HS-5 (cell line): Measurements from ENCODE around the gene MYBBP1A.

Experiments
- DNase-seq: peaks from one replicate; pipeline ENCODE4 v3.0.0-alpha.2; 2012; ENCODE audit warnings: low read depth

Gene MYBBP1A

DNA sequence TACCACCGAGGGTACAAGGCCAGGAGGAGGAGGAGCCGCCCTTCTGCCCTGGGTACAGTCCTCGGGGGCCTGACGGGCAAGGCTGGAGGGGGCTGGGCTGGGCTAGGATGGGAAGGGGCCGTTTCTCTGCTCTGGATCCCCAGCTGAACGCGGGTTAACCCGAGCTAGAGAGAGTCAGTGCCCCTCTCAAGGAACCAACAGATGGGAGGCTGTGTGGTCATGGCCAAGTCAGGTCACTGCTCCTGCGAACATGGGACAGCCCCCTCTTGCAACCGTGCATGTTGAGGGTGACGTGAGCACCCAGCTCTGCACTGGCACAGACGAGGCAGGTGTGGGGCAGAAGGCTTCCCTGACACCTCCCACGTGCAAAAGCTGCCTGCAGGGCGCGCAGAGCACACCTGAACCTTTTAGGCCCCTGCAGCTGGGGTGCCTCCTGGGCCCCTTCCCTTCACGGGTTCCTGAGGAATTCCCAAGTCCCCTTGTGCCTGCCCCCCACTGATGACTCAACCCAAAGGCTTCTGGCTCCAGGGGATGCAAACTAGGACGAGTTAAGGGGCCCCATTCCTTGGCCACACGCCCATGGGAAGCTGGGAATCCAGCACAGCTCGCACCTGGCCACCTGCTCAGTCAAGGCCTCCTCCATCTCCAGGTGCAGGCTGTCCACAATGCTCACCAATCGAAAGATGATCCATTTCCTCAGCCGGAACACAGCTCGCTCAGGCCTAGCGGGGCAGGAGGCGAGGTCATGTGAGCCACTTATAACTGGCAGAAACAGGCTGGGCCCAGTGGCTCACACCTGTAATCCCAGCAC lies 6.3 kb downstream of the MYBBP1A start:
- no peak for DNase-seq

DNA sequence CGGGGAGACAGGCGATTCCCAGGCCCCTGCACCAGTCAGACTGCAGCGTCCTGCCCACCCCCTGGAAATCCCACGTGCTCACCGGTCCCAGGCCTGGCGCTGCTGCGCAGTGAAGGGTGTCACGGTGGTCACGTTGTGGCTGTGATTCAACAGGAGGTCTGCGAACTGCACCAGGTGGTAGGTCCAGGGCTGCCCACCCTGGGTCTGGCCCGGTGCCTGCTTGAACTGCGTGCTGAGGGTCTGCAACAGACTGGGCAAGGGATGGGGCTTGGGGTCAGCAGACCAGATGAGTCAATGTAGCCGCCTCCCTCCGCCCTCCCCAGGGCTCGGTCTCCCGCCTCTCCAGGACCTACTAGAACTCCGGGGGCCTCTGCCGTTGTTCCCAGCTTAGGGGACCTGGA lies 7.1 kb downstream of the MYBBP1A start:
- DNase-seq, result no peak

- DNase-seq, result no peak
These were observed 7.9 kb downstream of the MYBBP1A start for GRCh38 chr17:4547118-4547906.

DNA sequence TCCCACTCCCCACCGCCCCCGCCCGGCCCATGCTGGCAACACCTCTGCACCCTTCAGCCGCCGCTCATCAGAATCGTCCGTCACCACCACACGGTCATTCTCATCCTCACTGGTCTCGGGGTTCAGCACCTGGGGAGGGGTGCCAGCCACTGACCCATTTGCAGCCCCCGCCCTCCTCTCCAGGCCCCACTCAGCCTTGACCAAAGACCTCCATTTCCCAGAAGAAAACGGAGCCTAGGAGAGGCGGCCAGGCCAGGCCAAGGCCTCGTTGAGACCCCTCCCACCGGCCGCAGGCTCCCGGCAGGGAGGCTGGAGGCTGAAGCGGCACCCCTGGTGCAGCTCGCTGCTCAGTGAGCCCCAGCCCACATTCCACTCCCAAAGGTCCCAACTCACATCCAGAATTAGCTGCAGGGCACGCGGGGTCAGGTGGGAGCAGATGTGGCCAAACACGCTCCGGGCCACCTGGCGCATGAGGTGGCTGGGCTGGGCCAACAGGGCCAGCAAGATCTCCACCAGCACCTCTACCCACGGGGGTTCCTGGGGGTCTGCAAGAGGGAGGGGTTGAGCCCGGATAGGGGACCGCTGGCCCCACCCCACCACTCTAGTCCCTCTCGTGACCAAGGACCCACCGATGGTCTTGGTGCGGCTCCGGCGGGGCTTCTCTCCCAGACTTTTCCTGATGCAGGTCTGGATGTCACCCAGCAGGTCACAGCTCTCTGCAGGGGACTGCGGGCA lies 9.8 kb downstream of the MYBBP1A start:
- no peak for DNase-seq

GRCh38 chr17:4544951-4545216 lies 10.3 kb downstream of the MYBBP1A start:
- DNase-seq, result no peak

- DNase-seq, result no peak
These were observed 10.8 kb downstream of the MYBBP1A start for GRCh38 chr17:4544135-4544950.

GRCh38 chr17:4543557-4544026 lies 11.6 kb downstream of the MYBBP1A start:
- DNase-seq, result no peak

- no peak for DNase-seq
These were observed 12.4 kb downstream of the MYBBP1A start for GRCh38 chr17:4542726-4543191.

DNA sequence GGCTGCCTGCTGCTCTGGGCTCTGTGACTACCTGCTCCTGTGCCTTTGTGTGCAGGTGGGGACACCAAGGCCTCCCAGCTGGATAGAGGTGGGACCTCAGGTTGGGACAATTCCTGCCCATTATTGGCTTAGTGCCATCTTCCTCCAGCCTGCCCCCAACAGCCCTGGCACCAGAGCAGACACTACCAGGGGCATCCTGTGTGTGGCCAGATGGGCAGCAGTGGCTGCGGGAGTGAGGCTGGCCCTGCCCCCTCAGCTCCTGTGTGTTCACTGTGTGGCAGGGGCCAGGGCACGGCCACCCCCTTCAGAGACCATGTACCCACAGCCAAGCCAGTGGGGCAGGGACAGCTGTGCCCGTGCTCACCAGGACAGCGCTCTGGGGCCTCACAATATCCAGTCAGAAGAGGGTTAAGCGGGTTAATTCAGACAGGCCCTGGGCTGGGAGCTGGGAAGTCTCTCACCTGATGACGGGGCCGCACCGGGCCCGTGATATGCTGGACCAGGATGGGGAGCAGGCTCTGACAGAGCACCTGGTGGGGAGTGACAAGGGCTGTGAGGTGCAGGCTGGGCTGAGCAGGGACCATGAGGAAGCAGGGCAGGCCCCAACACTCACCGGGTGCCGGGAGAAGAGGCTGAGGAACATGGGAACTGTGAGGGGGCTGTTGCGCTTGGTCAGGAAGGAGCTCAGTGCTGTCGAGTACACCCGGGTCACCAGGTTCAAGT lies 13.0 kb downstream of the MYBBP1A start:
- no peak for DNase-seq

DNA sequence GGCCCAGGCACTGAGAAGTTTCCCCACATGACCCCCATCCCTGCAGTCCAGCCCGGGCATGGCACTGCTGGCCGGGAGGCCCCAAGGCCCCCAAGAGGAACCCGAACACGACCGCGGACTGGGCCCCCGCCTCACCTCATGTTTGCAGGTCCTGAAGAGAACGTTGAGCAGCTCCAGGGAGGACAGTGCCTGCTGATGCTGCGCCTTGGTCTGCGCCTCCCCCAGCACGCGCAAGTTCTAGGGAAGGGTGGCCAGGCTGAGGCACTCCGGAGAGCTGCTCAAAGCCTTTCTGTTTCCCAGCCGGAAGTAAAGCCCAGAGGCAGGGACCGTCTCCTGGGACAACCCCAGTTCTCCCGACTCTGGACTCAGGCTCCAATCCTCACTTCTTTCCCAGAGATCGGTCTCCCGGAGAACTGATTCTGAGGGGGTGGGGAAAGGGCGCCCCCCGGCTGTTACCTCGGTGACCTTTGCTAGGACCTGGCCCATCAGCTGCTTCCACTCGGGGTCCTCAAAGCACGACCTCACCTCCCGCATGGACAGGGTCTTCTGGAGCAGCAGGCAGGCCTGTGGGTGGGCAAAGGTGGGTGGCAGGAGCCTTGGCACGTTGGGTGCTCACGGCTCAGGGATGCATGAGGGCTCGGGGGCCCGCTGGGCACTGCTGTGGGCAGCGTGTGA lies 13.7 kb downstream of the MYBBP1A start:
- DNase-seq, result no peak

DNA sequence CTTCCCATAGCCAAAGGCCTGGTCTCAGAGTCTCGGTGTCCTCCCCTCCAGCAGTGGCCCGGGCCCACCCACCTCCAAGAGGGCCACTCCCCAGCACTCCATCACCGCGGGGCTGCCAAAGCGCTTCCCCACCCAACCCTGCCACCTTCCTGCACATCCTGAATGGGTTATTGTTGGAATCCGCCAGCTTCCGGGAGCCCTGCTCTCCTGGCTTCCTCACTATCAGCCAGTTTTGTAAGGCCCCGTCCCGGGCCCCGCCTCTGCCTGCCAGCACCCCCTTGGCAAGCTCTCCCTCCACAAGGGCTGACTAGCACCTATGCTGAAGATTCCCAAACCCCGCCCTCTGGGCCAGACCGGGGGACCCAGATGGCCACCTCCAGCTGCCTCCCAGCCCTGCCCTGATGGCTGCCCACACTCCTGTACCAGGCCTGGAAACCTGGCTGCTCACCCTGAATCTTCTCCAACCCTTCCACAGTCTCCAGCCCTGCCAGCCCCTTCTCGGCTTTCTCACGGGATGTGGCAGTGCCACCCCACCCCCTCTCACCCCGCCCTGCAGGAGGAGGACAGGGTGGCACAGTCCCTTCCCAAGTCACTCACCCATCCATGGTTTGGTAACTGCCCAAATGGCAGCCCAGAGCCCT lies 14.4 kb downstream of the MYBBP1A start:
- no peak for DNase-seq

DNA sequence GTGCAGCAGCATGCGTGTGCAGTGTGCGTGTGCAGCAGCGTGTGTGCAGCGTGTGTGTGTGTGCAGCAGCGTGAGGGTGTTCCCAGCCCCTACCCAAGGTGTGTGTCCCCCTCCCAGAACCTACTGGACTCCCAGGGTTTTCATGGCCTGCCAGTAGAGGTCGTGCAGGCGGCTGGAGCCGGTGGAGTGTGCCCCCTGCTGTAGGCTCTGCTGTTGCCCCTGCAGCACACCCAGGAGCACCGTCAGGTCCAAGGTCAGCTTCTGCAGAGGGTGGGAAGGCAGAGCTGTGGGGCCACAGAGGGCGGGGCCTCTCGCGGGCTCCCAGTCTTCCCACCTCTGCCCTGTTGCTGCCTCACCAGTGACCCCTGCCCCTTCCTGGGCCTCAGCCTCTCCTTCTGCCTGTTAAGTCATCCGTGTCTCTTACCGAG lies 14.9 kb downstream of the MYBBP1A start:
- no peak for DNase-seq

DNA sequence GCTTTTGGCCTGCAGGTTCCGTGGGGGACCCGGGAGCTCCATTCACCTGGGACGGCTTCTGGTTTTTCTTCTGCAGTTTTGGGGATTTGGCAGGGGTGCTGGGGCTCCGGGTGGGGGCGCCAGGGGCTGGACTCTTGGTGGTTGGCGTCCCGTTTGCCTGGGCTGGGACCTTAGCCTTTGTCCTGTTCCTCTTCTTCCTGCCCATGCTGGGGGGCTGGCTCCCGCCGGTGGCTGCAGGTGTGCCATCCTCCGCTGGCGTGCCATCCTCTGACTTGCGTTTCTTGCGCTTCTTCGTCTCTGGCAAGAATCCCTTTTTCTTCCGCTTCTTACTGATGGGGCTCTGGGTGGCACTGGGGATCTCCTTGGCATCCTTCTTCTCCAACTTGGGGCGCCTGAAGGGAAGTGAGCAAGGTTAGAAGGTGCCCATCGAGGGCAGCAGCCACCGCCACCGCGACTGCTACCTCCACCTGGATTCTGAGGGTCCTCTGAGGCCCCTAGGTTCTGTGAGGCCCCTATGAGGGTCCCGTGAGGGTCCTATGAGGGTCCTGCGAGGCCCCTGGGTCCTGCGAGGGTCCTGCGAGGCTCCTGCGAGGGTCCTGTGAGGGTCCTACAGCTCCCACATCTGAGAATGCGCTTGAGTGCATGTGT lies 15.5 kb downstream of the MYBBP1A start:
- DNase-seq, result no peak

GRCh38 chr17:4539025-4539424 lies 16.2 kb downstream of the MYBBP1A start:
- DNase-seq, result no peak

DNA sequence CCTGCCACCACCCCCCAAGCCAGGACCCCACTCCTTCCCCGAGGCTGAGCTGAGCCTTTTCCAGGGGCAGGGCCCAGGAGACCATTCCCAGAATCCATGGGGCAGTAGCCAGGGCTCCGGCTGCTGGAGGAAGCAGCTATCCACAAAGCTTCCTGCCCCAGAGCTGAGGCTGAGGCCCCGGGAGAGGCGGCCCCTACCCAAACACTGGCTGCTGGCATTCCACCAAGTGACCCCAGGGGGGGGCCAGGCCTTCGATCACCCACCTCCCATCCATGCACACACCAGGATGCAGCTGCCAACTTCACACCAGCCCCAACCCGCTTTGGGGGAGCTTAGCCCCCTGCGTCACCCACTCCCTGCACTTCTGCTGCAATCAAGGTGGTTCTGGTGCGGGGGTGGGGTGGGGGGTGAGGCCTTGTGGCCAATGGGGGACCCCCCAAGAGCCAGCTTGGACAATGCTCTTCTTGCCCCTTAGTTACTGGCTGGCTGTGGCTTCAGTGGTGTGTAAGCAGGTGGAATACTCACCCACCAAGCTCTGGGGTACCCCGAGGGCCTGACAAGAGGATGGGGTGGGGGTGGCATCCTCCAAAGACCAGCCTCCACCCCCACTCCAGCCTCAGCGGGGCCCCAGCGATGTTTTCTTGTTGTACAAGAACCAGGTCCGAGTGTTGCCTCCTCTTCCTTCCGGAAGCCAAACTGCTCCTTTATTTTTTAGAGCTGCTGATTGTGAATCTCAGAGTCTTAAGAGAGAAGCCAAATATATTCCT lies 16.8 kb downstream of the MYBBP1A start:
- DNase-seq, result no peak

DNA sequence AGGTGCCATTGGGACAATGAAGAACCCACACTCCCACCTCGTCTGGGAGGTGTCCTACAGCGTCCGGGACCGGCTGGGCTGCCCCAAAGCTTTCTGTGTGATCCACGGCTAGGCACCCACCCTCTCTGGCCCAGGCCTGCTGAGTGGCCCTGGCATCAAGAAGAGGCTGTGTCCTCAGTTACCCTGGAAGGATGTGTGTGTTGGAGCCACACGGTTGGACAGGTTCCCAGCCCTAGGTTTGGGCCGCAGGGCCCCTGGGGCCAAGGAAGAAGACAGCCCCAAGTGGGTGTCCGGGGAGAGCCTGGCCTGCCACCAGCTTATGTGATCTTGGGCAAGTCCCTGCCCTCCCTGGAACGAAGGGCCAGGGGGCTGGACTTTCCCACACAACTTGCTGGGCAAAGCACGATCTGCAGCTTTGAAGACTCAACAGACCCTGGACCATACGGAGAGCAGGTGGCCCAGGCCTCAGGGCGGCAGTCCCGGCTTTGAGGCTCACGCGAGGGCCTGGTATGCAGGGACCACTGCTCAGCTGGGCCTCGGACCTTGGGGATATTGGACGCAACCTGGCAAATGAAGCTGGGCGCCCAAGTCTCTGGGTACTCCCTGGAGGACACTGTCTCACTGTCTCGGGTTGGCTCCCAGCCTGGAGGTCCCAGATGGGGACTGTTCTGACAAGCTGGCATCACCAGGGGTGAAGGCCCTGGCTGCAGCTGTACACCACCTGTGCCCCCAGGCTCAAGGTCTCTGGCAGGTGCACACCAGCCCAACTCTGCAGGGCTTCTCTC lies 17.5 kb downstream of the MYBBP1A start:
- no peak for DNase-seq

- DNase-seq, result no peak
These were observed 18.3 kb downstream of the MYBBP1A start for GRCh38 chr17:4536742-4537411.
